Lung (tissue), 12 donors: Measurements from ENCODE around the gene CEP85L. TPM values are rescaled to one million over a fixed set of nuclear protein-coding genes. Genes with fewer than 3 reads are reported as not detected.

Experiments used
- ATAC-seq: fragments of 200-7000 bp; cut with Tn5 transposase; one replicate; pipeline ENCODE4 v1.9.1; 2020; ENCODE audit warnings: moderate number of reproducible peaks; ENCODE audit not compliant: insufficient read depth, low FRiP score
- DNase-seq, 3 donors: peaks; one replicate each; pipeline ENCODE4 v3.0.0-alpha.2; 2013 to 2017
- H3K27ac ChIP-seq, 2 donors: one replicate each; pipeline ENCODE4 v1.5.1; 2013; ENCODE audit warnings: mild to moderate bottlenecking in 2 of 2, moderate library complexity in 2 of 2, control low read depth in 1 of 2, inconsistent platforms in 1 of 2, low read depth in 1 of 2, low read length in 1 of 2
- H3K27me3 ChIP-seq, 3 donors: one replicate each; pipeline ENCODE4 v1.5.1; 2013; ENCODE audit warnings: low read length in 2 of 3; ENCODE audit not compliant: control insufficient read depth in 3 of 3, insufficient read depth in 3 of 3
- H3K36me3 ChIP-seq, 4 donors: one replicate each; pipeline ENCODE4 v1.5.1; 2013; ENCODE audit warnings: low read length in 4 of 4, mild to moderate bottlenecking in 1 of 4, moderate library complexity in 1 of 4; ENCODE audit not compliant: control insufficient read depth in 4 of 4, insufficient read depth in 4 of 4
- H3K4me1 ChIP-seq, 5 donors: one replicate each; pipeline ENCODE4 v1.5.1; 2013; ENCODE audit warnings: low read length in 5 of 5, mild to moderate bottlenecking in 2 of 5, moderate library complexity in 1 of 5; ENCODE audit not compliant: control insufficient read depth in 5 of 5, insufficient read depth in 5 of 5
- H3K4me3 ChIP-seq: one replicate; pipeline ENCODE4 v1.5.1; 2013; ENCODE audit warnings: mild to moderate bottlenecking, control low read depth, moderate library complexity
- H3K9ac ChIP-seq, 2 donors: one replicate each; pipeline ENCODE4 v1.5.1; 2013; ENCODE audit warnings: low read length in 2 of 2, control low read depth in 1 of 2; ENCODE audit not compliant: insufficient read depth in 1 of 2
- H3K9me3 ChIP-seq, 4 donors: one replicate each; pipeline ENCODE4 v1.5.1; 2013; ENCODE audit warnings: low read length in 3 of 4, mild to moderate bottlenecking in 1 of 4, moderate library complexity in 1 of 4; ENCODE audit not compliant: control insufficient read depth in 4 of 4, insufficient read depth in 3 of 4
- CTCF ChIP-seq: IDR thresholded peaks from 2 replicates; pipeline ENCODE4 v1.5.1; 2012; ENCODE audit warnings: mild to moderate bottlenecking; ENCODE audit errors: control extremely low read depth, extremely low read depth
- WGBS, 2 donors: extraction: QIAGEN DNeasy Blood & Tissue Kit; methylation state at CpG; one replicate each; pipeline ENCODE4 v1.1.7; 2013; 5-methylcytosine and 5-hydroxymethylcytosine counted together
- polyA plus RNA-seq, 2 donors: library from polyadenylated mRNA; stranded (reverse); fragments of 200-250 nt; gene quantifications; one replicate each; pipeline ENCODE4 v1.2.1, GENCODE V29; 2013
- total RNA-seq, 2 donors: library from RNA; depleted of rRNA in 1 of 2; stranded (reverse); fragments of >200 nt in 1 of 2; gene quantifications; one replicate each; pipeline ENCODE4 v1.2.1, GENCODE V29; 2014 to 2021
- donor health status: control.
- donor health status: control.
- donor health status: Bipolar disorder and iron deficiency.
- donor health status: healthy.
- donor health status: DM: yes; HTN: yes; CAD: no.

Gene CEP85L
- total and polyA plus RNA-seq, 4 donors = 1.3 to 40.8 (median 7.1) TPM

- Histone ChIP-seq H3K9ac (no peak overlapping the region), H3K36me3 (peaks cover 0 to 4% (median 0%) of the 10 kb centered on the region in 4 donors), H3K9me3 (no peaks in the 10 kb centered on the region), H3K4me1 (peaks cover 0 to 21% (median 0%) of the 10 kb centered on the region in 5 donors), H3K4me3 (no peak overlapping the region), H3K27me3 (no peaks in the 10 kb centered on the region), H3K27ac (peak overlapping the region in 1 of 2 donors; percentile 60)
- ATAC-seq (peak; percentile 85), DNase-seq (peak; percentile 18 to 82 (median 77))
- 23 to 24% methylated on average over 3 of the region's 3 CpGs for WGBS, 2 donors
- TF ChIP-seq CTCF = peak; percentile 22
Measured at GRCh38 chr6:118551063-118552053, 100.0 kb downstream of the CEP85L start.

GRCh38 chr6:118548613-118549012 lies 102.8 kb downstream of the CEP85L start:
- H3K27me3 ChIP-seq = no peaks in the 10 kb centered on the region
- TF ChIP-seq CTCF = no peak
- peak overlapping the region in 1 of 2 donors; percentile 60 for H3K27ac ChIP-seq
- ATAC-seq (no peak), DNase-seq (no peak)
- no peak overlapping the region for H3K4me3 ChIP-seq
- no peaks in the 10 kb centered on the region for H3K36me3 ChIP-seq
- H3K4me1 ChIP-seq = peaks cover 0 to 22% (median 3%) of the 10 kb centered on the region in 5 donors
- no peaks in the 10 kb centered on the region for H3K9me3 ChIP-seq
- no peak overlapping the region for H3K9ac ChIP-seq

GRCh38 chr6:118548136-118548535 lies 103.3 kb downstream of the CEP85L start, which contains the start of gene PLN:
Gene PLN (plus strand): TSS chr6:118548296. CDS start chr6:118558922, 10,626 bp downstream.
- 92 to 94% methylated on average over 3 of the region's 3 CpGs for WGBS, 2 donors

More at GRCh38 chr6:118548136-118548535, 103.3 kb downstream of the CEP85L start, which contains the start of gene PLN:
- no peak for TF ChIP-seq CTCF
- Histone ChIP-seq H3K4me3 (no peak within 1 kb of the TSS), H3K27me3 (no peaks in the 10 kb centered on the region), H3K4me1 (peaks cover 0 to 22% (median 3%) of the 10 kb centered on the region in 5 donors), H3K27ac (peak within 1 kb of the TSS in 1 of 2 donors; percentile 64), H3K9ac (no peak within 1 kb of the TSS), H3K36me3 (no peaks in the 10 kb centered on the region), H3K9me3 (no peaks in the 10 kb centered on the region)
- ATAC-seq (no peak), DNase-seq (no peak)
